Prostate gland (tissue), 2 donors: ENCODE results near the gene CTNNBL1. TPM values are rescaled to one million over a fixed set of nuclear protein-coding genes. Genes with fewer than 3 reads are reported as not detected.

Experiments used
- DNase-seq: peaks from one replicate; pipeline ENCODE4 v3.0.0-alpha.2; 2019; ENCODE audit warnings: low spot score
- H3K27ac ChIP-seq, 2 donors: fragments of 200-600 bp; sonication (generic); 2 replicates each; pipeline ENCODE4 v1.5.1; 2017 to 2019
- H3K27me3 ChIP-seq: fragments of 200-600 bp; sonication (generic); replicated peaks from 2 replicates; pipeline ENCODE4 v1.5.1; 2019; ENCODE audit not compliant: insufficient read depth
- H3K36me3 ChIP-seq, 2 donors: fragments of 200-600 bp; sonication (generic); 1 replicate in 1 of 2; 2 replicates in 1 of 2; pipeline versions ENCODE4 v1.5.1 to v1.8.1; 2017 to 2019
- H3K4me1 ChIP-seq: fragments of 200-600 bp; sonication (generic); replicated peaks from 2 replicates; pipeline ENCODE4 v1.5.1; 2019
- H3K4me3 ChIP-seq, 2 donors: fragments of 200-600 bp; sonication (generic); 2 replicates each; pipeline ENCODE4 v1.5.1; 2017 to 2019
- H3K9me3 ChIP-seq: fragments of 200-600 bp; sonication (generic); 2 replicates; pipeline ENCODE4 v1.5.1; 2017
- POLR2A ChIP-seq: fragments of 450-650 bp; IDR thresholded peaks from one replicate; pipeline ENCODE4 v1.6.1; 2016; ENCODE audit warnings: antibody characterized with exemption, mild to moderate bottlenecking
- POLR2AphosphoS5 ChIP-seq: sonication (generic); formaldehyde crosslinking; IDR thresholded peaks from one replicate; pipeline ENCODE4 v1.6.1; 2017; ENCODE audit warnings: antibody characterized with exemption
- WGBS: methylation state at CpG from one replicate; pipeline ENCODE4 v1.1.5; 2018; 5-methylcytosine and 5-hydroxymethylcytosine counted together
- intact Hi-C: fragments of 100-400 bp; cut with DNase I; formaldehyde crosslinking; loops from one replicate; pipeline ENCODE4 v1.14.2; 2022
- total RNA-seq, 2 donors: library from RNA; depleted of rRNA; stranded (reverse); fragments of >200 nt; gene quantifications; one replicate each; pipeline ENCODE4 v1.1.0, GENCODE V29; 2016
- TF ChIP-seq, protein P1 (sequence below), 4 experiments: fragments of 200-600 bp in 2 of 4; fragments of 450-650 bp in 2 of 4; sonication (generic) in 2 of 4; IDR thresholded peaks; 1 replicate in 3 of 4; 2 replicates in 1 of 4; pipeline ENCODE4 v1.5.1; 2016 to 2019; ENCODE audit warnings: antibody characterized with exemption in 4 of 4, mild to moderate bottlenecking in 2 of 4, moderate library complexity in 2 of 4

The CTNNBL1 gene
- total RNA-seq, 2 donors from 2014 or later: 29.9 to 61.0 TPM

DNA sequence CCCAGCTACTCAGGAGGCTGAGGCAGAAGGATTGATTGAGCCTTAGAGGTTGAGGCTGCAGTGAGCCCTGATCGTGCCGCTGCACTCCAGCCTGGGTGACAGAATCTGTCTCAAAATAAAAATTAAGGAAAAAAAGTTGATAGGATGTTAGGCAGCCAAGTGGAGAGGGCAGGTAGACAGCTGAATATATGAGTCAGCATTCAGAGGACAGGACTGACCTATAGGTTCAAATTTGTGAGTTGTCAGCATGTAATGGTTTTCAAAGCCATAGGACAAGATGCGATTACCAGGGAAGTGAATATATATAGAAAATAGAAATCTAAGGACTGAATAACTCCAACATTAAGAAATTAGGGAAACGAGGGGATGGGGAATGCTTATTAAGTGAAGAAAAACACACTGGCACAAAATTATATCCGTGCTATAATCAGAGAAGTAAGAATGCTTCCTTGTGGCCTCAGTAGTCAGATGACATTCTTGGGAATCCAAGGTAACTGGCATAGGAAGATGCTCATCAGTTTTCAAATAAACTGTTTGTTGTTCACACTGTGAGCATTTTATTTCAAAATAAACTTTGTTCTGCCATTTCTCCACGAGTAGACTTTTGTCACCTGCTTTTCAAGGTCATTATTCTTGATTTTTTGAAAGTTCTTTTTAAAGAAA, 145.1 kb downstream of the CTNNBL1 start:
- H3K4me1 ChIP-seq: no peaks in the 10 kb centered on the region
- no peak overlapping the region for H3K27ac ChIP-seq
- intact Hi-C loops: no loop called here
- WGBS: 70% methylated on average over 6 of the region's 6 CpGs
- no peak overlapping the region for H3K4me3 ChIP-seq
- no peaks in the 10 kb centered on the region for H3K36me3 ChIP-seq
- H3K9me3 ChIP-seq: no peaks in the 10 kb centered on the region
- DNase-seq: no peak
- H3K27me3 ChIP-seq: no peaks in the 10 kb centered on the region
- TF ChIP-seq, protein P1, sequence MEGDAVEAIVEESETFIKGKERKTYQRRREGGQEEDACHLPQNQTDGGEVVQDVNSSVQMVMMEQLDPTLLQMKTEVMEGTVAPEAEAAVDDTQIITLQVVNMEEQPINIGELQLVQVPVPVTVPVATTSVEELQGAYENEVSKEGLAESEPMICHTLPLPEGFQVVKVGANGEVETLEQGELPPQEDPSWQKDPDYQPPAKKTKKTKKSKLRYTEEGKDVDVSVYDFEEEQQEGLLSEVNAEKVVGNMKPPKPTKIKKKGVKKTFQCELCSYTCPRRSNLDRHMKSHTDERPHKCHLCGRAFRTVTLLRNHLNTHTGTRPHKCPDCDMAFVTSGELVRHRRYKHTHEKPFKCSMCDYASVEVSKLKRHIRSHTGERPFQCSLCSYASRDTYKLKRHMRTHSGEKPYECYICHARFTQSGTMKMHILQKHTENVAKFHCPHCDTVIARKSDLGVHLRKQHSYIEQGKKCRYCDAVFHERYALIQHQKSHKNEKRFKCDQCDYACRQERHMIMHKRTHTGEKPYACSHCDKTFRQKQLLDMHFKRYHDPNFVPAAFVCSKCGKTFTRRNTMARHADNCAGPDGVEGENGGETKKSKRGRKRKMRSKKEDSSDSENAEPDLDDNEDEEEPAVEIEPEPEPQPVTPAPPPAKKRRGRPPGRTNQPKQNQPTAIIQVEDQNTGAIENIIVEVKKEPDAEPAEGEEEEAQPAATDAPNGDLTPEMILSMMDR (IDR thresholded peaks at IDR 0.05): no peak
- TF ChIP-seq POLR2A (no peak), POLR2AphosphoS5 (no peak)

DNA sequence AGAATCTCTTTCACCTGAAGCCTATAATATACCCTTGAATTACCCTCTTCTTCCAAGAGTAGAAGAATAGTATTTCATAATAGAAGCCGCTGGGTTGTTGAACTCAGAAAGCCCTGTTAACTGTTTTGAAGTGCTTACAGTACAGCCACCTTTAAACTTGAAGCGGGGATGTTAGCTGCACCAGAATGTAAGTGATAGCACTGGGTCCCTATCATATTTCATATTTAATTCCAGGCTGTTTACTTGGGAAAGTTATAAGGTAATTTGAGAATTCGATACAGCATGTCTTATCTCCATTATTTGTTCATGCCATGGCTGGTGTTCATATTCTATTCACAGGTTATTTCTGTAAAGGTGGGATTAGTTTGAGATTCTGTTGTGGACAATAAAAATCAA, 145.6 kb downstream of the CTNNBL1 start:
- H3K4me3 ChIP-seq: no peak overlapping the region
- no peaks in the 10 kb centered on the region for H3K9me3 ChIP-seq
- TF ChIP-seq POLR2A (no peak), POLR2AphosphoS5 (no peak)
- TF ChIP-seq, protein P1 (IDR thresholded peaks at IDR 0.05): no peak
- intact Hi-C loops: no loop called here
- no peaks in the 10 kb centered on the region for H3K4me1 ChIP-seq
- H3K27ac ChIP-seq: no peak overlapping the region
- 39% methylated on average over 3 of the region's 3 CpGs for WGBS
- H3K27me3 ChIP-seq: no peaks in the 10 kb centered on the region
- no peaks in the 10 kb centered on the region for H3K36me3 ChIP-seq
- no peak for DNase-seq

DNA sequence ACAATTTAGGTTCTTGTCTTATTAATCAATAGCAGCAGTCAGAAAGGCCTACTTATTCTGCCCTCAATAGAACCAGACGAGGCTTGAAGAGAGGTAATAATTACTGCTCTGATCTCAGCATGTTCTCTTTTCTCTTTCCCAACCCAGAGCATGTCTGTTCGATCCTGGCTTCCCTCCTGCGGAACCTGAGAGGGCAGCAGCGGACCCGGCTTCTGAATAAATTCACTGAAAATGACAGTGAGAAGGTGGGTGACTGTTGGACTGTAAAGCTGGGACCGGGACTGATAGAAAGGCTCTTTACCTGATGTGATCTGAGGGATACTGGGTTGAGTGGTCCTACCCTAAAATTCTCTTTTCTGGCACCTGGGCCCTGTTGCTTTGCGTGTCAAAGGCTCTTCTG, 146.1 kb downstream of the CTNNBL1 start:
- 82% methylated on average over 7 of the region's 7 CpGs for WGBS
- no peak for TF ChIP-seq POLR2A
- TF ChIP-seq, protein P1 (IDR thresholded peaks at IDR 0.05): no peak
- no peak for TF ChIP-seq POLR2AphosphoS5

DNA sequence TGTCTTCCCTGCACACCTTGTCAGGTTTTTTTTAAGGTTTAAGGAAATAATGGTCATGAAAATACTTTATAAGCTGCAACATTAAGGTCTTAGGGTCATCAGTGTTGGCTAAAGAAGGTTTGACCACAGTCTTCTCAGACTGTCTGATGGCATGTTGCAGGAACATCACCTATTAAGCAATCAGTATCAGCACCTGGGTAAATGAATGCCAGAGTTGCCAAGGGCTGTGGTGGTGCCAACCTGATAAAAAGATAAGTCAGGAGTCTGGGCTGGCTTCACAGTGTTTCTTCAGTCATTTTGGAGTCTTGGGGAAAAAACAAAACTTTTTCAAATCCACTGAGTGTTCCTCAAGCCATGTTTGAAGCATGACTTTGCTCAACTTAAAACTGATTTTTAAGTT, 147.6 kb downstream of the CTNNBL1 start:
- Histone ChIP-seq H3K4me3 (no peak overlapping the region), H3K36me3 (no peaks in the 10 kb centered on the region), H3K9me3 (no peaks in the 10 kb centered on the region), H3K4me1 (peaks cover under 1% of the 10 kb centered on the region), H3K27ac (no peak overlapping the region), H3K27me3 (no peaks in the 10 kb centered on the region)
- intact Hi-C loops: no loop called here
- peak; percentile 35 for DNase-seq
- no peak for TF ChIP-seq POLR2A
- TF ChIP-seq POLR2AphosphoS5: peak; percentile 58

More for the DNA sequence above, 146.1 kb downstream of the CTNNBL1 start:
- Histone ChIP-seq H3K9me3 (no peaks in the 10 kb centered on the region), H3K4me1 (no peaks in the 10 kb centered on the region), H3K4me3 (no peak overlapping the region), H3K36me3 (no peaks in the 10 kb centered on the region), H3K27me3 (no peaks in the 10 kb centered on the region), H3K27ac (no peak overlapping the region)
- intact Hi-C loops: no loop called here
- DNase-seq: no peak

DNA sequence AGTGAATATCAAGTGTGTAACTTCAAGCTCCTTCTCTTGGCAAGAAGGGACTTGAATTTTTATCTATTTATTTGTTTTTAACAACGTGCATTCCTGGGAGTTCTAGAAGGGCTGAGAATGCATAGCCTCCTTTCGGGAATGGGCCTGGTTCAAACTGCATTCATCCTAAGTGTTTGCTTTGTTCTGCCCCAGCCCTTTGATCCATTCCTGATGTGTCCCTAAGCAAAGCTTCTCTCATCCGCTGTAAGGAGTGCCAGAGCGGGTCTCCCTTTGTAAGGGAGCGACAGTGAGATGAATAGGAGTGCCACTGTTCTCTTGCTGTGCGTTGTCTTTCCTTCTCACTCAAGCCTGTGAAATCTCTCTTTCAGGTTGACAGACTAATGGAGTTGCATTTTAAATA, 148.1 kb downstream of the CTNNBL1 start:
- no peaks in the 10 kb centered on the region for H3K36me3 ChIP-seq

More for the DNA sequence above, 148.1 kb downstream of the CTNNBL1 start:
- no peaks in the 10 kb centered on the region for H3K27me3 ChIP-seq
- intact Hi-C loops: no loop called here
- no peaks in the 10 kb centered on the region for H3K9me3 ChIP-seq
- TF ChIP-seq POLR2A (no peak), POLR2AphosphoS5 (no peak)
- TF ChIP-seq, protein P1 (IDR thresholded peaks at IDR 0.05): no peak
- 56% methylated on average over 6 of the region's 6 CpGs for WGBS
- DNase-seq: no peak
- H3K27ac ChIP-seq: no peak overlapping the region
- H3K4me1 ChIP-seq: peaks cover 4% of the 10 kb centered on the region
- no peak overlapping the region for H3K4me3 ChIP-seq
